GM21786 (cell line): ENCODE data around the gene PGAP2.
"Not testable (repeated sequence)": the region's sequence is repeated elsewhere in the genome, so short reads cannot be mapped to it uniquely, and the experiment has no call there.

Source experiments
- ATAC-seq: cut with Tn5 transposase; IDR thresholded peaks from one replicate; pipeline ENCODE4 v1.9.1; 2021; ENCODE audit not compliant: unreplicated experiment

Gene PGAP2

GRCh38 chr11:3807909-3808860, at the start of gene PGAP2:
Gene PGAP2 (plus strand): TSS chr11:3808560. CDS start chr11:3811260, 2,700 bp downstream.
- ATAC-seq, result no peak

GRCh38 chr11:3764266-3764665, 44.1 kb upstream of the PGAP2 start:
- ATAC-seq, result no peak

GRCh38 chr11:3766836-3767235, 41.5 kb upstream of the PGAP2 start:
- not testable (repeated sequence) for ATAC-seq

- ATAC-seq, result no peak
These were observed 40.8 kb upstream of the PGAP2 start for GRCh38 chr11:3767536-3767935.

- ATAC-seq, result no peak
These were observed 35.2 kb upstream of the PGAP2 start for GRCh38 chr11:3773180-3773579.

GRCh38 chr11:3775736-3776406, 32.5 kb upstream of the PGAP2 start:
- no peak for ATAC-seq

GRCh38 chr11:3781423-3781822, 26.9 kb upstream of the PGAP2 start:
- no peak for ATAC-seq

GRCh38 chr11:3782963-3783362, 25.4 kb upstream of the PGAP2 start:
- no peak for ATAC-seq

- no peak for ATAC-seq
These were observed 24.7 kb upstream of the PGAP2 start for GRCh38 chr11:3783611-3784010.

- no peak for ATAC-seq
These were observed 21.5 kb upstream of the PGAP2 start for GRCh38 chr11:3786781-3787428.

GRCh38 chr11:3794387-3794786, 14.0 kb upstream of the PGAP2 start:
- ATAC-seq, result not testable (repeated sequence)

GRCh38 chr11:3795131-3796001, 13.0 kb upstream of the PGAP2 start:
- no peak for ATAC-seq

- ATAC-seq, result no peak
These were observed 12.4 kb upstream of the PGAP2 start for GRCh38 chr11:3796002-3796311.

GRCh38 chr11:3796346-3796745, 12.0 kb upstream of the PGAP2 start:
- ATAC-seq, result no peak

GRCh38 chr11:3796801-3797328, 11.5 kb upstream of the PGAP2 start:
- ATAC-seq, result peak; percentile 21

- ATAC-seq, result peak; percentile 91
These were observed 10.8 kb upstream of the PGAP2 start, which contains the start of gene NUP98 for GRCh38 chr11:3797329-3798090. Gene NUP98 (minus strand): TSS chr11:3797554. CDS start chr11:3782117, 15,437 bp downstream.

- no peak for ATAC-seq
These were observed 9.2 kb upstream of the PGAP2 start for GRCh38 chr11:3799143-3799542.

- ATAC-seq, result no peak
These were observed 8.5 kb upstream of the PGAP2 start for GRCh38 chr11:3799873-3800272.

GRCh38 chr11:3802011-3802790, 6.2 kb upstream of the PGAP2 start:
- ATAC-seq, result no peak
